GM23248 (cell line): ENCODE results near the gene GMNN. TPM values are rescaled to one million over a fixed set of nuclear protein-coding genes. Genes with fewer than 3 reads are reported as not detected.

ENCODE experiments used
- DNase-seq: peaks from one replicate; pipeline ENCODE4 v3.0.0-alpha.2; 2015
- H2AFZ ChIP-seq: fragments of 200-600 bp; sonication (generic); 2 replicates; pipeline ENCODE4 v1.6.1; 2016; ENCODE audit warnings: antibody characterized with exemption
- H3F3A ChIP-seq: fragments of 200-600 bp; sonication (generic); 2 replicates; pipeline ENCODE4 v1.6.1; 2016; ENCODE audit warnings: mild to moderate bottlenecking, antibody characterized with exemption, mixed run types; ENCODE audit not compliant: insufficient read depth
- H3K27ac ChIP-seq: fragments of 200-600 bp; sonication (generic); 2 replicates; pipeline ENCODE4 v1.5.1; 2016; ENCODE audit warnings: mild to moderate bottlenecking
- H3K27me3 ChIP-seq: fragments of 200-600 bp; sonication (generic); replicated peaks from 2 replicates; pipeline ENCODE4 v1.6.1; 2016; ENCODE audit warnings: mild to moderate bottlenecking; ENCODE audit not compliant: insufficient read depth
- H3K36me3 ChIP-seq: fragments of 200-600 bp; sonication (generic); 2 replicates; pipeline ENCODE4 v1.6.1; 2016; ENCODE audit warnings: low read depth, mild to moderate bottlenecking
- H3K4me1 ChIP-seq: fragments of 200-600 bp; sonication (generic); 2 replicates; pipeline ENCODE4 v1.6.1; 2016; ENCODE audit warnings: mild to moderate bottlenecking; ENCODE audit not compliant: insufficient read depth
- H3K4me2 ChIP-seq: fragments of 200-600 bp; sonication (generic); one replicate; pipeline ENCODE4 v1.6.1; 2016; ENCODE audit warnings: mild to moderate bottlenecking; ENCODE audit not compliant: unreplicated experiment
- H3K4me3 ChIP-seq: fragments of 200-600 bp; sonication (generic); 2 replicates; pipeline ENCODE4 v1.5.1; 2016; ENCODE audit warnings: mild to moderate bottlenecking
- H3K79me2 ChIP-seq: fragments of 200-600 bp; sonication (generic); 2 replicates; pipeline ENCODE4 v1.6.1; 2016; ENCODE audit warnings: mild to moderate bottlenecking; ENCODE audit not compliant: insufficient read depth
- H3K9ac ChIP-seq: fragments of 200-600 bp; sonication (generic); 2 replicates; pipeline ENCODE4 v1.6.1; 2016; ENCODE audit warnings: mild to moderate bottlenecking
- H3K9me2 ChIP-seq: fragments of 200-600 bp; sonication (generic); 2 replicates; pipeline ENCODE4 v1.6.1; 2016; ENCODE audit warnings: mixed run types, mild to moderate bottlenecking, moderate library complexity; ENCODE audit not compliant: insufficient read depth
- H3K9me3 ChIP-seq: fragments of 200-600 bp; sonication (generic); one replicate; pipeline ENCODE4 v1.6.1; 2017; ENCODE audit warnings: low read depth
- H4K20me1 ChIP-seq: fragments of 200-600 bp; sonication (generic); 2 replicates; pipeline ENCODE4 v1.6.0; 2016; ENCODE audit not compliant: insufficient read depth
- EZH2 ChIP-seq: fragments of 200-600 bp; sonication (generic); IDR thresholded peaks from 2 replicates; pipeline ENCODE4 v1.6.1; 2018; ENCODE audit warnings: antibody characterized with exemption, mild to moderate bottlenecking; ENCODE audit not compliant: insufficient read depth, poor library complexity, severe bottlenecking
- EZH2phosphoT487 ChIP-seq: fragments of 200-600 bp; sonication (generic); IDR thresholded peaks from 2 replicates; pipeline ENCODE4 v1.6.1; 2018; ENCODE audit warnings: antibody characterized with exemption, moderate library complexity, mild to moderate bottlenecking, low read depth; ENCODE audit not compliant: insufficient read depth
- WGBS, 2 experiments: methylation state at CpG; one replicate each; pipeline ENCODE4 v1.1.6; 2015 to 2017; ENCODE audit warnings: low lambda C conversion rate in 2 of 2, low coverage in 1 of 2; ENCODE audit errors: missing lambda C conversion rate in 2 of 2; 5-methylcytosine and 5-hydroxymethylcytosine counted together
- in situ Hi-C: fragments of 300-500 bp; cut with MboI; formaldehyde crosslinking; loops from 2 replicates; pipeline ENCODE4 v1.15.0; 2020
- polyA plus RNA-seq: library from polyadenylated mRNA; unstranded; fragments of >200 nt; fragmentation: Nextera tagmentation; extraction: Ambion mirVana; gene quantifications from 2 replicates; pipeline ENCODE4 v1.2.1, GENCODE V29; 2016
- total RNA-seq: library from RNA; depleted of rRNA; stranded (reverse); fragments of >200 nt; shearing (Covaris generic); gene quantifications from 2 replicates; pipeline ENCODE4 v1.2.3, GENCODE V29; 2014

The GMNN gene
- total and polyA plus RNA-seq, 2 experiments from 2014 or later: 8.4 to 25.0 TPM

DNA sequence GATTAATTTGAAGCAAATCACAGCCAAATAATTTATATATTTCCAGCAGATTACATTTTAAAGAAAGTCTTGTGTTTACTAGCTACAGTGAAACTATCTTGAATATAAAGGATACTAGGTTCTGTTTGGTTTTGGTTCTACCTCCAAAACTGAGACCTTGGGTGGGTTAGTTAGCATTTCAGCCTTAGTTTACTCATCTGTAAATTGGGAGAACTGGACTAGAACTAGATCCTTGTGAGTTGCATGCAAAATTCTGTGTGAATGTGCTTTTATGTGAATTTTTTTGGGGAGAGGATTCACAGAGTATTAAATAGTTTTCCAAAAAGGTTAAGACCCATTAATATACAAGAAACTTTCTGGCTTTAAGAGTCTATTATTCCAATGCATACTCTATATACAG, 4.1 kb downstream of the GMNN start:
- no peaks in the 10 kb centered on the region for H3K9me3 ChIP-seq
- no peak overlapping the region for H2AFZ ChIP-seq
- H3K36me3 ChIP-seq: no peaks in the 10 kb centered on the region; the same call in 1 of the 2 replicates
- TF ChIP-seq EZH2phosphoT487: no peak
- no peak for TF ChIP-seq EZH2
- DNase-seq: no peak
- H3K27ac ChIP-seq: no peak overlapping the region
- no peak overlapping the region for H3K4me3 ChIP-seq
- in situ Hi-C loops: no loop called here
- H3K4me1 ChIP-seq: peaks cover 36% of the 10 kb centered on the region
- H3K4me2 ChIP-seq: no peak overlapping the region
- H3K27me3 ChIP-seq: no peaks in the 10 kb centered on the region
- peaks cover 56% of the 10 kb centered on the region for H3K79me2 ChIP-seq
- H4K20me1 ChIP-seq: no peaks in the 10 kb centered on the region
- H3K9ac ChIP-seq: no peak overlapping the region
- no peaks in the 10 kb centered on the region for H3K9me2 ChIP-seq
- peaks cover 15% of the 10 kb centered on the region; the same call in 1 of the 2 replicates for H3F3A ChIP-seq

DNA sequence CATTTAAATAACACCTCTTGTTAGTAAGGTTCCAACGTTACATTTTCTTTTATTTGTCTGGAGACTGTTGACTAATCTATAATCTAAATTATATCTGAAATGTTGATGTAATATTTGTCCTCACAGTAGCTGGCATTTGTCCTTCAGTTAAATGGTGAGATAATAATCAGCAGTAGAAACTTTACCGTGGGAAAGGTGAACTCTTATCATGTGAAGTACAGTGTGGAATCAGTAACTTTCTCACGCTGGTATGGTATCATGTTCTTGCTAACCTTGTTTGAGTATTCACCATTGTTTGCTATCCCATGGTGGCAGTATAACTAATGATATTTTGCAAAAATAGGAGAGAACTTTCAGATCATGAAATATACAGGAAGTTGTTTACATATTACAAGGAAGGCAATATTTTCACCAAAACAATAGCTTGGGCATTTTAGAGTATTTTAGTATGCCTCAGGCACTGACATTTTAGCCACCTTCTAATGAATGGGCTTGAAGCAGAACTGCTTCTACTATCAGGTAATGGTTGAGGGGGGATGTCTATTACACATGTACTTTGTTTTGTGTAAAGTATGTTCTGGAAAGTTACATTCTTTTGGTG, 4.8 kb downstream of the GMNN start:
- Histone ChIP-seq H3K4me3 (no peak overlapping the region), H3F3A (peaks cover 15% of the 10 kb centered on the region; the same call in 1 of the 2 replicates), H3K79me2 (peaks cover 56% of the 10 kb centered on the region), H3K27ac (no peak overlapping the region), H4K20me1 (no peaks in the 10 kb centered on the region), H3K4me1 (peaks cover 36% of the 10 kb centered on the region), H3K4me2 (no peak overlapping the region), H3K9me3 (no peaks in the 10 kb centered on the region), H3K27me3 (no peaks in the 10 kb centered on the region), H2AFZ (no peak overlapping the region), H3K36me3 (no peaks in the 10 kb centered on the region; the same call in 1 of the 2 replicates), H3K9ac (no peak overlapping the region), H3K9me2 (no peaks in the 10 kb centered on the region)
- TF ChIP-seq EZH2phosphoT487 (no peak), EZH2 (no peak)
- WGBS, 2 experiments: 96 to 97% methylated on average over 3 of the region's 3 CpGs
- DNase-seq: no peak
- in situ Hi-C loops: no loop called here

DNA sequence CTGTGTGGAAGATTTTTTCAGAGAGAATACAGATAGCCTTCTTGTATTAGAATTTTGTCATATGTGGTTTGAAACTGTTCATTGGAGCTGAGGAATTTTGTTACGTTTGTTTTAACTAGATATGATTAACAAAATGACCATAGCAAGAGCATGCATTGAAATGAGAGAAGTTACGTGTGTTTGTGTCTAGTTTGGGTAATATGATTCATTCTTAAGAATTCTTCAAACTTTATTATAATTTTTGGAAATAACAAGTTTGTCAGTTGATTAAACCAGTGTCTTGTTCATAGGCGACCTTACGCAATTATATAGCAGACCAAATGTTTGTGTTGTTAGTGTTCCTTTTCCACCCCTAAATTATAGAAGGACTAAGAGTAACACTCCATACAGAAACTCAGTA, 5.5 kb downstream of the GMNN start:
- Histone ChIP-seq H2AFZ (no peak overlapping the region), H3K9me3 (no peaks in the 10 kb centered on the region), H3K27ac (0 out of 2 replicates have a peak overlapping the region, but pooled peaks have one; percentile 1), H3K9ac (no peak overlapping the region), H3K4me1 (peaks cover 36% of the 10 kb centered on the region), H3K27me3 (no peaks in the 10 kb centered on the region), H3K4me2 (no peak overlapping the region), H3K9me2 (no peaks in the 10 kb centered on the region), H3K79me2 (peaks cover 56% of the 10 kb centered on the region), H3K4me3 (no peak overlapping the region), H3K36me3 (peaks cover 1% of the 10 kb centered on the region; the same call in 1 of the 2 replicates), H3F3A (peaks cover 15% of the 10 kb centered on the region; the same call in 1 of the 2 replicates), H4K20me1 (no peaks in the 10 kb centered on the region)
- no peak for TF ChIP-seq EZH2phosphoT487
- no peak for TF ChIP-seq EZH2
- peak; percentile 25 for DNase-seq
- WGBS, 2 experiments: 82 to 84% methylated on average over 4 of the region's 4 CpGs
- in situ Hi-C loops: no loop called here

DNA sequence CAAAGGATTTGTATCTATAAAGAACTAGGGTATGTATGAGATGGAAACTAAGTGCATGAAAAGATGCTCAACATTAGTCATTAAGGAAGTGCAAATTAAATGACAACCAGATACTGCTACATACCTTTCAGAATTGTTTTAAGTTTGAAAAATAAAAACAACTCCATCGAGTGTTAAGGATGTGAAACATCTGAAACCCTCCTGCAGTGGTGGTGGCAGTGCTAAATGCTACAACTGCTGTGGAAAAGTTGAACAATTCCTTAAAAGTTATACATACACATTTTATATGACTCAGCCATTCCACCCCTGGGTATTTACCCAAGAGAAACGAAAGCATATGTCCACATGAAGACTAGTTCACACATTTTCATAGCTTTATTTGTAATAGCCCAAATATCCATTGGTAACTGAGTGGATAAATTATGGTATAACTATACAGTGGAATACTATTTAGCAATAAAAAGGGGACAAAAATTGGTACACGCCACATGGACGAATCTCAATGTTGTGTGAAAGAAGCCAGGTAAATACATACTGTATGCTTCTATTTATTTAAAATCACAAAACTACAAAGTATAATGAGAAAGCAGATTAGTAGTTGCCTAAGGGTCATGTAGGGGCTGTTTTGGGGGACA, 13.4 kb downstream of the GMNN start:
- in situ Hi-C loops: no loop called here
- Histone ChIP-seq H3K36me3 (0 out of 2 replicates have a peak, but pooled peaks cover 4% of the 10 kb centered on the region), H3K4me3 (no peak overlapping the region), H3K4me1 (no peaks in the 10 kb centered on the region), H3K79me2 (no peaks in the 10 kb centered on the region), H2AFZ (no peak overlapping the region), H3K9me3 (no peaks in the 10 kb centered on the region), H3K27me3 (no peaks in the 10 kb centered on the region), H3F3A (peaks cover 8% of the 10 kb centered on the region; the same call in 1 of the 2 replicates), H3K4me2 (no peak overlapping the region), H4K20me1 (no peaks in the 10 kb centered on the region), H3K27ac (no peak overlapping the region), H3K9me2 (no peaks in the 10 kb centered on the region), H3K9ac (no peak overlapping the region)
- DNase-seq: peak; percentile 34
- no peak for TF ChIP-seq EZH2
- TF ChIP-seq EZH2phosphoT487: no peak
- 91 to 97% methylated on average over 4 of the region's 4 CpGs for WGBS, 2 experiments
